HCT116 (cell line): ENCODE results near the gene SERPINC1.

Source experiments
- CBX3 ChIP-seq: IDR thresholded peaks from 2 replicates; pipeline ENCODE4 v1.6.1; 2012; ENCODE audit warnings: low read depth
- CEBPB ChIP-seq: IDR thresholded peaks from 2 replicates; pipeline ENCODE4 v1.6.1; 2012; ENCODE audit warnings: low read depth
- CTCF ChIP-seq, 3 experiments: fragments of 200-600 bp in 1 of 3; sonication (generic) in 1 of 3; IDR thresholded peaks in 2 of 3; conservative IDR thresholded peaks in 1 of 3; 2 replicates each; pipeline ENCODE4 v1.5.1; 2012 to 2017; ENCODE audit warnings: low read depth in 2 of 3, low read length in 2 of 3, antibody characterized with exemption in 1 of 3, borderline replicate concordance in 1 of 3, control low read depth in 1 of 3, mild to moderate bottlenecking in 1 of 3, mixed read lengths in 1 of 3, mixed run types in 1 of 3, moderate library complexity in 1 of 3; ENCODE audit not compliant: insufficient read depth in 1 of 3
- ELF1 ChIP-seq: IDR thresholded peaks from 2 replicates; pipeline ENCODE4 v1.6.1; 2012; ENCODE audit warnings: low read depth, borderline replicate concordance
- EZH2 ChIP-seq: fragments of 200-600 bp; sonication (generic); IDR thresholded peaks from 2 replicates; pipeline ENCODE4 v1.6.1; 2017; ENCODE audit warnings: antibody characterized with exemption, mixed run types
- EZH2phosphoT487 ChIP-seq: fragments of 200-600 bp; IDR thresholded peaks from 2 replicates; pipeline ENCODE4 v1.6.1; 2018; ENCODE audit warnings: antibody characterized with exemption, borderline replicate concordance
- JUND ChIP-seq: IDR thresholded peaks from 2 replicates; pipeline ENCODE4 v1.6.1; 2012
- POLR2A ChIP-seq: IDR thresholded peaks from 2 replicates; pipeline ENCODE4 v1.7.0; 2011; ENCODE audit warnings: borderline replicate concordance; ENCODE audit not compliant: insufficient read depth, insufficient read length; ENCODE audit errors: extremely low read depth
- POLR2AphosphoS5 ChIP-seq: IDR thresholded peaks from 2 replicates; pipeline ENCODE4 v1.6.1; 2011; ENCODE audit warnings: mild to moderate bottlenecking, low read depth, low read length, moderate library complexity
- TCF7L2 ChIP-seq: IDR thresholded peaks from 2 replicates; pipeline ENCODE4 v1.7.0; 2011; ENCODE audit warnings: borderline replicate concordance, inconsistent platforms; ENCODE audit not compliant: insufficient read depth, insufficient read length; ENCODE audit errors: extremely low read depth
- YY1 ChIP-seq: IDR thresholded peaks from 2 replicates; pipeline ENCODE4 v1.6.1; 2011; ENCODE audit warnings: low read length, low read depth, moderate library complexity, mild to moderate bottlenecking; ENCODE audit not compliant: insufficient replicate concordance; ENCODE audit errors: extremely low read depth

GRCh38 chr1:173914366-173914871, 2.7 kb downstream of the SERPINC1 start:
- TF ChIP-seq CBX3 (peak; percentile 32; the same call in 1 of the 2 replicates), CTCF (IDR thresholded peaks at IDR 0.05 in 2 of 3, conservative IDR thresholded peaks at IDR 0.05 in 1 of 3; ENCODE audit: borderline replicate concordance in 1 of 3, insufficient read depth in 1 of 3, low read depth in 2 of 3, low read length in 2 of 3) (peak; percentile 41 to 94 (median 90); a peak in 5 of 6 replicates), EZH2phosphoT487 (no peak), ELF1 (no peak), TCF7L2 (peak; percentile 19), POLR2AphosphoS5 (no peak), EZH2 (no peak), POLR2A (no peak), YY1 (no peak), JUND (no peak), CEBPB (no peak)
